Measurements from ENCODE around the gene TSHZ3.

Gene TSHZ3

GRCh38 chr19:31350033-31350692 lies 927 bp upstream of the TSHZ3 start:
- DNase-seq (no peak), ATAC-seq (no peak)
- H3K4me1 Mint-ChIP-seq = peaks cover 27% of the 10 kb centered on the region
- H3K27me3 Mint-ChIP-seq = peaks cover 72% of the 10 kb centered on the region
- H3K36me3 Mint-ChIP-seq (ENCODE audit: low read depth) = no peaks in the 10 kb centered on the region
- H3K27ac Mint-ChIP-seq = no peak overlapping the region
- no peaks in the 10 kb centered on the region for H3K9me3 Mint-ChIP-seq
- no peak overlapping the region for H3K4me3 Mint-ChIP-seq

- Mint-ChIP-seq H3K4me1 (peaks cover 19% of the 10 kb centered on the region), H3K27me3 (peaks cover 64% of the 10 kb centered on the region), H3K4me3 (peak overlapping the region; percentile 45), H3K36me3 (ENCODE audit: low read depth) (no peaks in the 10 kb centered on the region), H3K9me3 (no peaks in the 10 kb centered on the region), H3K27ac (no peak overlapping the region)
- ATAC-seq (peak; percentile 17), DNase-seq (no peak)
Observed at GRCh38 chr19:31348481-31349159, 616 bp downstream of the TSHZ3 start.

GRCh38 chr19:31347828-31348392 lies 1.3 kb downstream of the TSHZ3 start:
- Mint-ChIP-seq H3K27ac (no peak overlapping the region), H3K4me1 (peaks cover 14% of the 10 kb centered on the region), H3K9me3 (no peaks in the 10 kb centered on the region), H3K36me3 (ENCODE audit: low read depth) (no peaks in the 10 kb centered on the region), H3K4me3 (peak overlapping the region; percentile 45), H3K27me3 (peaks cover 62% of the 10 kb centered on the region)
- DNase-seq (no peak), ATAC-seq (no peak)

- no peak overlapping the region for H3K4me3 Mint-ChIP-seq
- ATAC-seq = no peak
- no peaks in the 10 kb centered on the region for H3K9me3 Mint-ChIP-seq
- no peaks in the 10 kb centered on the region for H3K36me3 Mint-ChIP-seq (ENCODE audit: low read depth)
- no peak for DNase-seq
- peaks cover 60% of the 10 kb centered on the region for H3K27me3 Mint-ChIP-seq
- H3K4me1 Mint-ChIP-seq = peaks cover 9% of the 10 kb centered on the region
- H3K27ac Mint-ChIP-seq = no peak overlapping the region
Observed at GRCh38 chr19:31347354-31347753, 1.9 kb downstream of the TSHZ3 start.

- Mint-ChIP-seq H3K27ac (no peak overlapping the region), H3K27me3 (peaks cover 52% of the 10 kb centered on the region), H3K4me1 (peaks cover 5% of the 10 kb centered on the region), H3K36me3 (ENCODE audit: low read depth) (no peaks in the 10 kb centered on the region), H3K4me3 (no peak overlapping the region), H3K9me3 (no peaks in the 10 kb centered on the region)
- no peak for DNase-seq
- no peak for ATAC-seq
Observed at GRCh38 chr19:31346184-31347059, 2.8 kb downstream of the TSHZ3 start.

- DNase-seq (no peak), ATAC-seq (no peak)
- Mint-ChIP-seq H3K4me1 (peaks cover 20% of the 10 kb centered on the region), H3K27ac (no peak overlapping the region), H3K36me3 (ENCODE audit: low read depth) (no peaks in the 10 kb centered on the region), H3K4me3 (no peak overlapping the region), H3K9me3 (no peaks in the 10 kb centered on the region), H3K27me3 (peaks cover 61% of the 10 kb centered on the region)
Observed at GRCh38 chr19:31344403-31344802, 4.8 kb downstream of the TSHZ3 start.

- Mint-ChIP-seq H3K36me3 (ENCODE audit: low read depth) (no peaks in the 10 kb centered on the region), H3K4me3 (no peak overlapping the region), H3K27ac (no peak overlapping the region), H3K4me1 (peaks cover 28% of the 10 kb centered on the region), H3K9me3 (no peaks in the 10 kb centered on the region), H3K27me3 (peaks cover 64% of the 10 kb centered on the region)
- ATAC-seq = no peak
- DNase-seq = no peak
Observed at GRCh38 chr19:31342926-31343325, 6.3 kb downstream of the TSHZ3 start.

GRCh38 chr19:31340042-31341025 lies 8.9 kb downstream of the TSHZ3 start:
- H3K4me3 Mint-ChIP-seq = peak overlapping the region; percentile 62
- H3K4me1 Mint-ChIP-seq = peaks cover 28% of the 10 kb centered on the region
- no peaks in the 10 kb centered on the region for H3K36me3 Mint-ChIP-seq (ENCODE audit: low read depth)
- no peaks in the 10 kb centered on the region for H3K9me3 Mint-ChIP-seq
- ATAC-seq (peak; percentile 39), DNase-seq (no peak)
- H3K27ac Mint-ChIP-seq = peak overlapping the region; percentile 39
- peaks cover 50% of the 10 kb centered on the region for H3K27me3 Mint-ChIP-seq

GRCh38 chr19:31339411-31339810 lies 9.8 kb downstream of the TSHZ3 start:
- H3K27me3 Mint-ChIP-seq = peaks cover 48% of the 10 kb centered on the region
- no peaks in the 10 kb centered on the region for H3K36me3 Mint-ChIP-seq (ENCODE audit: low read depth)
- ATAC-seq (no peak), DNase-seq (no peak)
- no peak overlapping the region for H3K27ac Mint-ChIP-seq
- peaks cover 28% of the 10 kb centered on the region for H3K4me1 Mint-ChIP-seq
- H3K4me3 Mint-ChIP-seq = no peak overlapping the region
- no peaks in the 10 kb centered on the region for H3K9me3 Mint-ChIP-seq

- peaks cover 40% of the 10 kb centered on the region for H3K27me3 Mint-ChIP-seq
- DNase-seq = no peak
Observed at GRCh38 chr19:31338069-31338776, 11.0 kb downstream of the TSHZ3 start.

GRCh38 chr19:31337008-31337914 lies 12.0 kb downstream of the TSHZ3 start:
- no peaks in the 10 kb centered on the region for H3K36me3 Mint-ChIP-seq (ENCODE audit: low read depth)
- H3K27me3 Mint-ChIP-seq = peaks cover 33% of the 10 kb centered on the region
- DNase-seq (no peak), ATAC-seq (no peak)
- H3K4me1 Mint-ChIP-seq = peaks cover 28% of the 10 kb centered on the region
- H3K4me3 Mint-ChIP-seq = no peak overlapping the region
- no peak overlapping the region for H3K27ac Mint-ChIP-seq
- H3K9me3 Mint-ChIP-seq = no peaks in the 10 kb centered on the region

More at GRCh38 chr19:31338069-31338776, 11.0 kb downstream of the TSHZ3 start:
- Mint-ChIP-seq H3K4me1 (peaks cover 28% of the 10 kb centered on the region), H3K4me3 (no peak overlapping the region), H3K27ac (no peak overlapping the region), H3K9me3 (no peaks in the 10 kb centered on the region), H3K36me3 (ENCODE audit: low read depth) (no peaks in the 10 kb centered on the region)
- peak; percentile 55 for ATAC-seq

- no peak overlapping the region for H3K4me3 Mint-ChIP-seq
- no peaks in the 10 kb centered on the region for H3K36me3 Mint-ChIP-seq (ENCODE audit: low read depth)
Observed at GRCh38 chr19:31335716-31336115, 13.5 kb downstream of the TSHZ3 start.

More at GRCh38 chr19:31335716-31336115, 13.5 kb downstream of the TSHZ3 start:
- H3K4me1 Mint-ChIP-seq = peaks cover 21% of the 10 kb centered on the region
- DNase-seq (no peak), ATAC-seq (no peak)
- no peak overlapping the region for H3K27ac Mint-ChIP-seq
- H3K27me3 Mint-ChIP-seq = peaks cover 31% of the 10 kb centered on the region
- no peaks in the 10 kb centered on the region for H3K9me3 Mint-ChIP-seq

Data from activated naive CD8-positive, alpha-beta T cell treated with anti-CD3 and anti-CD28 coated beads, Interleukin-2, amount 50 U/mL, for 24 hours (primary cell).